ENCODE measurements around the gene GBP4. TPM values are rescaled to one million over a fixed set of nuclear protein-coding genes. Genes with fewer than 3 reads are reported as not detected.

Gene GBP4
- total and polyA plus RNA-seq, 2 experiments from 2014 or later = 1.0 to 5.5 TPM

DNA sequence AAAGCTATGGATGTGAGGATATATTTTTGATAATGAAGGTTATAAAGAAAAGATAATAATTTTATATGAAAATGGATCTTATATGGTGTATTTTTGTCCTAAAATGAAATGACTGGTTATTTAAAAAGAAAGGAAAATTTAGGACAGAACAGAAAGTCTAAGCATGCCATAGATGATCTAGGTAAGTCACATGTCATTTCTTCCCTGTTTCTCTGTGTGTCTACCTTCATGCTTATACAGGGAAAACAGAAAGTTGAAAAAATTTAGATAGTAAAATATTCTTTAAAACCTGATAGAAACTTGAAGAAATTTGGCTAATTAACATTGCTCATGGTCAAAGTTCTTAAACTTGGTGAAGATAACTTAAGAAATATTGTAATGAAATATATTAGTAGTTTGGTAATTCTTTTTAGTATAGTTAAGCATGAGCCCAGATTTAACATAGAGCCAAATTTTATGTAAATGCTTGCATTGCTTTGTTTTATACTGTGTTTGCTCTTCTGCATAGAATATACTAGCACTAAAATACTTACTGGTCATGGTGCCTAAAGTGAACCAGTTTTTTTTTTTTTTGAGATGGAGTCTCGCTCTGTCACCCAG, 12.4 kb upstream of the GBP4 start:
- Histone ChIP-seq H3K4me3 (no peak overlapping the region), H3K9me3 (ENCODE audit: low read depth) (no peaks in the 10 kb centered on the region), H3K4me1 (ENCODE audit: low read depth) (no peaks in the 10 kb centered on the region), H3K27ac (no peak overlapping the region), H3K27me3 (no peaks in the 10 kb centered on the region), H3K36me3 (no peaks in the 10 kb centered on the region)
- TF ChIP-seq, protein P1, sequence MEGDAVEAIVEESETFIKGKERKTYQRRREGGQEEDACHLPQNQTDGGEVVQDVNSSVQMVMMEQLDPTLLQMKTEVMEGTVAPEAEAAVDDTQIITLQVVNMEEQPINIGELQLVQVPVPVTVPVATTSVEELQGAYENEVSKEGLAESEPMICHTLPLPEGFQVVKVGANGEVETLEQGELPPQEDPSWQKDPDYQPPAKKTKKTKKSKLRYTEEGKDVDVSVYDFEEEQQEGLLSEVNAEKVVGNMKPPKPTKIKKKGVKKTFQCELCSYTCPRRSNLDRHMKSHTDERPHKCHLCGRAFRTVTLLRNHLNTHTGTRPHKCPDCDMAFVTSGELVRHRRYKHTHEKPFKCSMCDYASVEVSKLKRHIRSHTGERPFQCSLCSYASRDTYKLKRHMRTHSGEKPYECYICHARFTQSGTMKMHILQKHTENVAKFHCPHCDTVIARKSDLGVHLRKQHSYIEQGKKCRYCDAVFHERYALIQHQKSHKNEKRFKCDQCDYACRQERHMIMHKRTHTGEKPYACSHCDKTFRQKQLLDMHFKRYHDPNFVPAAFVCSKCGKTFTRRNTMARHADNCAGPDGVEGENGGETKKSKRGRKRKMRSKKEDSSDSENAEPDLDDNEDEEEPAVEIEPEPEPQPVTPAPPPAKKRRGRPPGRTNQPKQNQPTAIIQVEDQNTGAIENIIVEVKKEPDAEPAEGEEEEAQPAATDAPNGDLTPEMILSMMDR (IDR thresholded peaks at IDR 0.05; ENCODE audit: low read depth, low read length) = no peak
- no peak for DNase-seq (ENCODE audit: low read depth in 1 of 2, low spot score in 1 of 2)

DNA sequence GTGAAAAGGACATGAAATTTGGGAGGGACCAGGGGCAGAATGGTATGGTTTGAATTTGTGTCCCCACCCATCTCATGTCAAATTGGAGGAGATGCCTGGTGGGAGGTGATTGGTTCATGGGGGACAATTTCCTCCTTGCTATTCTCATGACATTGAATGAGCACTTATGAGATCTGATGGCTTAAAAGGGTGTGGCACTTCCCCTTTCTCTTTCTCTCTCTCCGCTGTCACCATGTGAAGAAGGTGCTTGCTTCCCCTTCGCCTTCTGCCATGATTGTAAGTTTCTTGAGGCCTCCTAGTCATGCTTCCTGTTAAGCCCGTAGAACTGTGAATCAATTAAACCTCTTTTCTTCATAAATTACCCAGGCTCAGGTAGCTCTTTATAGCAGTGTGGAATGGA, 7.6 kb upstream of the GBP4 start:
- H3K27me3 ChIP-seq = no peaks in the 10 kb centered on the region
- no peaks in the 10 kb centered on the region for H3K9me3 ChIP-seq (ENCODE audit: low read depth)
- no peak for DNase-seq (ENCODE audit: low read depth in 1 of 2, low spot score in 1 of 2)
- peaks cover 5% of the 10 kb centered on the region for H3K4me1 ChIP-seq (ENCODE audit: low read depth)
- TF ChIP-seq, protein P1 (IDR thresholded peaks at IDR 0.05; ENCODE audit: low read depth, low read length) = no peak
- no peaks in the 10 kb centered on the region for H3K36me3 ChIP-seq
- no peak overlapping the region for H3K27ac ChIP-seq
- H3K4me3 ChIP-seq = no peak overlapping the region

DNA sequence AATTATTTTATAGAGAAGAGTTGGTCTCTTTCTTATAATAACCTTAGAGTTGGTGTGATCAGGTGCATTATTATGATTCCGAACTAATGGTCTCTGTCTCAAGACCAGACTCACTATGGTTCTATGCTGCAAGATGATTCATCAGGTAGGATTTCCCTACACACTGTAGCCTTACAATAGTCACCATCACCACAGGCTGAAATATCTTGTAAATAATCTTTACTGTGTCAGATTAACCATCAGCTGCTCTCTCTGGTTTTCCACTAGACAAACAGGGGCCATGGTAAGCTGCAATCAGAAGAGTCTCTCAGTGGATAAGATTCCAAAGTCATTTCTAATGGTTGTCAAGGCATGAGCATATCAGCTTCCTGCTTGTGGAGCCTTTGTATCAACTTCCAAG, 4.4 kb upstream of the GBP4 start:
- Histone ChIP-seq H3K27me3 (no peaks in the 10 kb centered on the region), H3K4me3 (no peak overlapping the region), H3K36me3 (no peaks in the 10 kb centered on the region), H3K4me1 (ENCODE audit: low read depth) (peaks cover 29% of the 10 kb centered on the region), H3K9me3 (ENCODE audit: low read depth) (no peaks in the 10 kb centered on the region), H3K27ac (no peak overlapping the region)
- TF ChIP-seq, protein P1 (IDR thresholded peaks at IDR 0.05; ENCODE audit: low read depth, low read length) = no peak
- DNase-seq (ENCODE audit: low read depth in 1 of 2, low spot score in 1 of 2) = no peak

DNA sequence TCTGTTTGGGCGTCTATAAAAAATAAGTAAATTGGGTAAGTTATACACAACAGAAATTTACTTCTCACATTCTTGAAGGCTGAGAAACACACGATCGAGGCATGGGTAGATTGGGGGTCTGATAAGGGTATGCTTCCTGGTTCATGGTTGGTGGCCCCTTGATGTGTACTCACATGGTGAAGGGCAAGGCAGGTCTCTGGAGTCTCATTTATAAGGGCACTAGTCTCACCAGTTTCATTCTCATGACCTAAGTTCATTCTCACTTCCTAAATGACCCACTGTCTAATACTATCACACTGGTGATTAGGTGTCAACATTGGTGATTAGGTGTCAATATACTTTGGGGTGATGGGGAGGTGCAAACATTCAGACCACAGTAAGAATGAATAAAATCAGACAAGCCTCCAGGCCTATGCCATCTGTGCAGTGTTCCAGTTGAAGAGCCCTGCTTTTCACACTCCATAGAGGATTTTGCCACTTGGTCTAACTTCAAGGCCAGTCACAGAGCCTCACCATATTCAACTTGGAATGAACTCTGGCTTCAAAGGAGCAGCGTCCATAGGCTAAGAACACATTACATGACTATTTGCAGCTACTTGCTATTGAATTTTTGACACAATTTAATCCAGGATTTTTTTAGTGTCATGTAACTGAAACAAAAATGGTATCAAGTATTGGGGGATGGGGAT, 2.5 kb upstream of the GBP4 start:
- peak in 1 of 2 donors; percentile 53 for DNase-seq (ENCODE audit: low read depth in 1 of 2, low spot score in 1 of 2)
- H3K4me3 ChIP-seq = no peak overlapping the region
- H3K9me3 ChIP-seq (ENCODE audit: low read depth) = no peaks in the 10 kb centered on the region
- H3K27ac ChIP-seq = peak overlapping the region; percentile 8
- TF ChIP-seq, protein P1 (IDR thresholded peaks at IDR 0.05; ENCODE audit: low read depth, low read length) = no peak
- no peaks in the 10 kb centered on the region for H3K36me3 ChIP-seq
- no peaks in the 10 kb centered on the region for H3K27me3 ChIP-seq
- peaks cover 29% of the 10 kb centered on the region for H3K4me1 ChIP-seq (ENCODE audit: low read depth)

DNA sequence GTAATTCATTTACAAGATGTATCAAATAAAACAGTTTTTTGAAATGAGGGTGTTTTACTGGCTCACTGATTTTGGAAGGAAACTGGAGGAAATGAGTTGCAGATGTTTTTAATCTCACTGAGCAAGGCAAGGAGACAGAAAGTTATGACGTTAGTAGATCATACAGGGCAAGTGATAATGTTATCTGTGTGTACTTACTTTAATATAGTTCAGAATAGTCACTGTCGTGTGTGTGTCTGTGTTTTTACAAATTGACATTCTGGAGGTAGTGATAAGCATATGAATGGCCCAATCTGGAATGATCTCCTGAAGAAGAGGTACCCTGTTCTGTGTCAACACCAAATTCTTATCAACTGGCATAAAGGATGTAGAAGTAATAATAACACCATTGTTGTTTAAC, 1.9 kb upstream of the GBP4 start:
- no peaks in the 10 kb centered on the region for H3K9me3 ChIP-seq (ENCODE audit: low read depth)
- no peaks in the 10 kb centered on the region for H3K27me3 ChIP-seq
- H3K4me3 ChIP-seq = peak overlapping the region; percentile 1
- peak in 1 of 2 donors; percentile 42 for DNase-seq (ENCODE audit: low read depth in 1 of 2, low spot score in 1 of 2)
- H3K36me3 ChIP-seq = no peaks in the 10 kb centered on the region
- H3K4me1 ChIP-seq (ENCODE audit: low read depth) = peaks cover 29% of the 10 kb centered on the region
- H3K27ac ChIP-seq = peak overlapping the region; percentile 8
- TF ChIP-seq, protein P1 (IDR thresholded peaks at IDR 0.05; ENCODE audit: low read depth, low read length) = no peak

All from cardiac muscle cell (in vitro differentiated cells and primary cell).